Activated CD4-positive, alpha-beta T cell treated with anti-CD3 and anti-CD28 coated beads for 36 hours (primary cell): ENCODE measurements around the gene ZNF318. TPM values are rescaled to one million over a fixed set of nuclear protein-coding genes. Genes with fewer than 3 reads are reported as not detected.
"Not testable (repeated sequence)": the region's sequence is repeated elsewhere in the genome, so short reads cannot be mapped to it uniquely, and the experiment has no call there.

Experiments used
- ATAC-seq: fragments of 200-7000 bp; cut with Tn5 transposase; one replicate; pipeline ENCODE4 v1.10.0; 2021; ENCODE audit warnings: mild to moderate bottlenecking, moderate library complexity
- CTCF ChIA-PET: fragments of 350-600 bp; sonication (Branson Sonifier 250); formaldehyde crosslinking; loops from one replicate; lab custom pipeline; 2021; ENCODE audit warnings: antibody characterized with exemption; lab: Charles Lee
- POLR2A ChIA-PET: fragments of 350-600 bp; sonication (Branson Sonifier 250); formaldehyde crosslinking; loops from one replicate; lab custom pipeline; 2021; ENCODE audit warnings: antibody characterized with exemption, inconsistent platforms; lab: Charles Lee
- DNase-seq: peaks from one replicate; pipeline ENCODE4 v3.0.0-alpha.2; 2020
- H3K27ac Mint-ChIP-seq: one replicate; pipeline ENCODE4 v1.8.0; 2021; ENCODE audit warnings: mixed read lengths
- H3K27me3 Mint-ChIP-seq: one replicate; pipeline ENCODE4 v1.8.0; 2021; ENCODE audit warnings: mixed read lengths
- H3K36me3 Mint-ChIP-seq: one replicate; pipeline ENCODE4 v1.8.0; 2021; ENCODE audit warnings: low read depth, mixed read lengths
- H3K4me1 Mint-ChIP-seq: one replicate; pipeline ENCODE4 v1.8.0; 2021; ENCODE audit warnings: mixed read lengths
- H3K4me3 Mint-ChIP-seq: one replicate; pipeline ENCODE4 v1.8.0; 2021; ENCODE audit warnings: mild to moderate bottlenecking, moderate library complexity, mixed read lengths
- H3K9me3 Mint-ChIP-seq: one replicate; pipeline ENCODE4 v1.8.0; 2021; ENCODE audit warnings: low read depth, mixed read lengths
- intact Hi-C, 2 experiments: fragments of 100-400 bp; cut with DNase I in 1 of 2; cut with micrococcal nuclease in 1 of 2; formaldehyde crosslinking; loops; one replicate each; pipeline versions ENCODE4 v1.14.2 to v1.15.1; 2022 to 2024; cut with DNase I, micrococcal nuclease
- total RNA-seq, 2 experiments: library from RNA; stranded (reverse); gene quantifications; one replicate each; pipeline ENCODE4 v1.2.3, GENCODE V29; 2021

The ZNF318 gene
- total RNA-seq, 2 experiments from 2014 or later = 11.2 to 12.9 TPM

- POLR2A ChIA-PET = interaction anchor here (0.6 kb wide), 1 partner anchor 1077 kb away, joined by 3 read pairs; no protein-coding TSS in a partner anchor
- no peak for DNase-seq
Observed at GRCh38 chr6:43367245-43367984, 2.0 kb downstream of the ZNF318 start.

GRCh38 chr6:43361269-43361668 lies 8.2 kb downstream of the ZNF318 start:
- Mint-ChIP-seq H3K27ac (no peak overlapping the region), H3K9me3 (no peaks in the 10 kb centered on the region), H3K27me3 (no peaks in the 10 kb centered on the region), H3K4me1 (peaks cover 16% of the 10 kb centered on the region), H3K36me3 (peaks cover 17% of the 10 kb centered on the region), H3K4me3 (no peak overlapping the region)
- ATAC-seq = no peak
- intact Hi-C loops = no loop called here
- ChIA-PET CTCF (interaction anchor here (0.8 to 1.5 kb wide), 9 partner anchors 12 to 146 kb away, joined by 3 to 6 read pairs (median 3); no protein-coding TSS in a partner anchor), POLR2A (no interaction called here)
- no peak for DNase-seq

More at GRCh38 chr6:43367245-43367984, 2.0 kb downstream of the ZNF318 start:
- Mint-ChIP-seq H3K27ac (peak overlapping the region; percentile 16), H3K4me1 (peaks cover 39% of the 10 kb centered on the region), H3K36me3 (peaks cover 10% of the 10 kb centered on the region), H3K27me3 (no peaks in the 10 kb centered on the region), H3K4me3 (peak overlapping the region; percentile 86), H3K9me3 (no peaks in the 10 kb centered on the region)
- CTCF ChIA-PET = interaction anchor here (0.7 to 3.3 kb wide), 6 partner anchors 13 to 138 kb away, joined by 3 to 9 read pairs (median 4); partner anchors contain the start of gene DNPH1
- no peak for ATAC-seq
- intact Hi-C loops = loop anchor here (5.0 kb wide), 3 partner anchors 140 to 1020 kb away; partner anchors contain the start of genes CDC5L (in 1 of the 2), POLH (in 1 of the 2) and XPO5 (in 1 of the 2)

GRCh38 chr6:43359831-43360230 lies 9.6 kb downstream of the ZNF318 start:
- Mint-ChIP-seq H3K4me3 (no peak overlapping the region), H3K9me3 (no peaks in the 10 kb centered on the region), H3K4me1 (peaks cover 11% of the 10 kb centered on the region), H3K36me3 (peaks cover 19% of the 10 kb centered on the region), H3K27ac (no peak overlapping the region), H3K27me3 (no peaks in the 10 kb centered on the region)
- POLR2A ChIA-PET = interaction anchor here (0.6 kb wide), 1 partner anchor 113 kb away, joined by 3 read pairs; no protein-coding TSS in a partner anchor
- no peak for ATAC-seq
- no peak for DNase-seq
- intact Hi-C loops = no loop called here
- CTCF ChIA-PET = interaction anchor here (0.7 to 1.0 kb wide), 2 partner anchors 27 to 68 kb away, joined by 3 read pairs; no protein-coding TSS in a partner anchor

GRCh38 chr6:43359381-43359780 lies 10.1 kb downstream of the ZNF318 start:
- Mint-ChIP-seq H3K4me1 (peaks cover 9% of the 10 kb centered on the region), H3K27me3 (no peaks in the 10 kb centered on the region), H3K36me3 (peaks cover 19% of the 10 kb centered on the region), H3K27ac (no peak overlapping the region), H3K9me3 (no peaks in the 10 kb centered on the region), H3K4me3 (no peak overlapping the region)
- DNase-seq (no peak), ATAC-seq (peak; percentile 53)
- POLR2A ChIA-PET = interaction anchor here (0.6 kb wide), 1 partner anchor 113 kb away, joined by 3 read pairs; no protein-coding TSS in a partner anchor
- CTCF ChIA-PET = interaction anchor here (0.6 to 1.0 kb wide), 3 partner anchors 27 to 39 kb away, joined by 3 read pairs; no protein-coding TSS in a partner anchor
- intact Hi-C loops = no loop called here

GRCh38 chr6:43355862-43356590 lies 13.4 kb downstream of the ZNF318 start:
- Mint-ChIP-seq H3K9me3 (no peaks in the 10 kb centered on the region), H3K4me1 (peaks cover 7% of the 10 kb centered on the region), H3K27ac (no peak overlapping the region), H3K4me3 (no peak overlapping the region), H3K27me3 (no peaks in the 10 kb centered on the region), H3K36me3 (peaks cover 28% of the 10 kb centered on the region)
- DNase-seq = no peak
- ATAC-seq = peak; percentile 42
- ChIA-PET POLR2A (no interaction called here), CTCF (interaction anchor here (0.6 to 1.6 kb wide), 8 partner anchors 9 to 749 kb away, joined by 3 to 5 read pairs (median 3); partner anchors contain the start of gene XPO5)
- intact Hi-C loops = no loop called here

- CTCF ChIA-PET = interaction anchor here (0.8 kb wide), 1 partner anchor 88 kb away, joined by 3 read pairs; no protein-coding TSS in a partner anchor
- ATAC-seq, H3K4me3 Mint-ChIP-seq, H3K27me3 Mint-ChIP-seq, H3K4me1 Mint-ChIP-seq, H3K9me3 Mint-ChIP-seq, intact Hi-C loops, DNase-seq, H3K27ac Mint-ChIP-seq, POLR2A ChIA-PET: not testable (repeated sequence)
- peaks cover 26% of the 10 kb centered on the region for H3K36me3 Mint-ChIP-seq
Observed at GRCh38 chr6:43351951-43352350, 17.5 kb downstream of the ZNF318 start.

GRCh38 chr6:43347444-43347843 lies 22.0 kb downstream of the ZNF318 start:
- Mint-ChIP-seq H3K4me3 (no peak overlapping the region), H3K27ac (no peak overlapping the region), H3K36me3 (peaks cover 22% of the 10 kb centered on the region), H3K4me1 (no peaks in the 10 kb centered on the region), H3K9me3 (no peaks in the 10 kb centered on the region), H3K27me3 (no peaks in the 10 kb centered on the region)
- POLR2A ChIA-PET = no interaction called here
- ATAC-seq = no peak
- CTCF ChIA-PET = no interaction called here
- no peak for DNase-seq
- intact Hi-C loops = no loop called here

GRCh38 chr6:43347021-43347420 lies 22.4 kb downstream of the ZNF318 start:
- no peak overlapping the region for H3K27ac Mint-ChIP-seq
- H3K4me1 Mint-ChIP-seq = no peaks in the 10 kb centered on the region

GRCh38 chr6:43346243-43346642 lies 23.2 kb downstream of the ZNF318 start:
- H3K4me3 Mint-ChIP-seq, CTCF ChIA-PET, H3K4me1 Mint-ChIP-seq, DNase-seq, intact Hi-C loops, H3K9me3 Mint-ChIP-seq, H3K27ac Mint-ChIP-seq, ATAC-seq, H3K27me3 Mint-ChIP-seq: not testable (repeated sequence)
- POLR2A ChIA-PET = interaction anchor here (0.7 kb wide), 1 partner anchor 128 kb away, joined by 3 read pairs; no protein-coding TSS in a partner anchor
- peaks cover 19% of the 10 kb centered on the region for H3K36me3 Mint-ChIP-seq

More at GRCh38 chr6:43347021-43347420, 22.4 kb downstream of the ZNF318 start:
- ATAC-seq (no peak), DNase-seq (no peak)
- intact Hi-C loops = no loop called here
- peaks cover 22% of the 10 kb centered on the region for H3K36me3 Mint-ChIP-seq
- H3K4me3 Mint-ChIP-seq = no peak overlapping the region
- H3K9me3 Mint-ChIP-seq = no peaks in the 10 kb centered on the region
- ChIA-PET CTCF (no interaction called here), POLR2A (interaction anchor here (0.7 kb wide), 1 partner anchor 127 kb away, joined by 3 read pairs; no protein-coding TSS in a partner anchor)
- no peaks in the 10 kb centered on the region for H3K27me3 Mint-ChIP-seq

- ChIA-PET CTCF (no interaction called here), POLR2A (interaction anchor here (0.6 kb wide), 1 partner anchor 161 kb away, joined by 5 read pairs; no protein-coding TSS in a partner anchor)
- Mint-ChIP-seq H3K9me3 (no peaks in the 10 kb centered on the region), H3K4me1 (peaks cover 11% of the 10 kb centered on the region), H3K27me3 (no peaks in the 10 kb centered on the region), H3K4me3 (no peak overlapping the region), H3K36me3 (peaks cover 36% of the 10 kb centered on the region), H3K27ac (no peak overlapping the region)
- DNase-seq = no peak
- no peak for ATAC-seq
- intact Hi-C loops = no loop called here
Observed at GRCh38 chr6:43339168-43339567, 30.3 kb downstream of the ZNF318 start.

GRCh38 chr6:43338243-43338642 lies 31.2 kb downstream of the ZNF318 start:
- intact Hi-C loops = no loop called here
- ChIA-PET CTCF (interaction anchor here (0.7 to 0.8 kb wide), 2 partner anchors 9 to 342 kb away, joined by 3 read pairs; no protein-coding TSS in a partner anchor), POLR2A (no interaction called here)
- Mint-ChIP-seq H3K36me3 (peaks cover 36% of the 10 kb centered on the region), H3K27ac (peak overlapping the region; percentile 28), H3K4me1 (peaks cover 11% of the 10 kb centered on the region), H3K9me3 (no peaks in the 10 kb centered on the region), H3K27me3 (no peaks in the 10 kb centered on the region), H3K4me3 (no peak overlapping the region)
- DNase-seq (no peak), ATAC-seq (no peak)
